Tibial artery (tissue), 4 donors: Measurements from ENCODE around the gene TUBA3C.

Experiments used
- DNase-seq, 2 donors: peaks; one replicate each; pipeline ENCODE4 v3.0.0-alpha.2; 2019
- H3K27ac ChIP-seq, 2 donors: fragments of 200-600 bp; sonication (generic) in 1 of 2; 1 replicate in 1 of 2; 2 replicates in 1 of 2; pipeline ENCODE4 v1.5.1; 2018 to 2019; ENCODE audit warnings: mild to moderate bottlenecking in 1 of 2
- H3K27me3 ChIP-seq, 2 donors: fragments of 200-600 bp; sonication (generic) in 1 of 2; one replicate each; pipeline versions ENCODE4 v1.5.1 to v1.6.0; 2016 to 2019
- H3K36me3 ChIP-seq, 3 donors: fragments of 200-600 bp; sonication (generic) in 2 of 3; one replicate each; pipeline ENCODE4 v1.5.1; 2016 to 2019; ENCODE audit warnings: mild to moderate bottlenecking in 2 of 3
- H3K4me1 ChIP-seq, 4 donors: fragments of 200-600 bp; sonication (generic) in 2 of 4; 1 replicate in 3 of 4; 2 replicates in 1 of 4; pipeline ENCODE4 v1.5.1; 2016 to 2019
- H3K4me3 ChIP-seq, 2 donors: fragments of 200-600 bp; sonication (generic) in 1 of 2; 1 replicate in 1 of 2; 2 replicates in 1 of 2; pipeline ENCODE4 v1.5.1; 2018 to 2019; ENCODE audit warnings: mild to moderate bottlenecking in 2 of 2
- H3K9me3 ChIP-seq, 3 donors: fragments of 200-600 bp; sonication (generic) in 1 of 3; one replicate each; pipeline ENCODE4 v1.5.1; 2016 to 2019
- CTCF ChIP-seq, 2 experiments: fragments of 200-600 bp in 1 of 2; fragments of 450-650 bp in 1 of 2; IDR thresholded peaks; one replicate each; pipeline ENCODE4 v1.5.1; 2017 to 2019; ENCODE audit warnings: antibody characterized with exemption in 2 of 2, mild to moderate bottlenecking in 1 of 2, moderate library complexity in 1 of 2
- intact Hi-C: fragments of 100-400 bp; cut with DNase I; formaldehyde crosslinking; loops from one replicate; pipeline ENCODE4 v1.15.0; 2023; ENCODE audit warnings: low total_unique reads

Gene TUBA3C

DNA sequence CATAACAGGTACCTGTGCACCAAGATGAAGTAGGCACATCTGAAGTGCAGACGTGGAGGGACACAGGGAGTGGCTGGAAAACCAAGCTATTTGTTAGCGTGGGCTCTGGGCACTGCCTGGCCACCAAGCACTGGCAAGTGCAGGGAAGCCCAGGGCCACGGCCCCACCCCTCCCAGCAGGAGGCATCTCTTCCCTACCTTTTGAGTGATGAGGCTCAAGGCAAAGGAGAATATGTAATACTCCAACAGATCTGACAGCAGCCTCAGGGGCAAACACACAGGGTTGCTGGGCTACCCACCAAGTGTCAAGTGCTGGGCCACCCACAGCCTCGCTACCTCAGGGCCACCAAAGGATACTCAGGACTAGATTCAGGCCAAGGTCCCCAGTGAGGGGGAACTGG is 11.6 kb downstream of the TUBA3C start:
- DNase-seq = no peak
- no peaks in the 10 kb centered on the region for H3K4me1 ChIP-seq
- H3K36me3 ChIP-seq = no peaks in the 10 kb centered on the region
- H3K4me3 ChIP-seq = no peak overlapping the region
- H3K9me3 ChIP-seq = no peaks in the 10 kb centered on the region
- no peak overlapping the region for H3K27ac ChIP-seq
- TF ChIP-seq CTCF (IDR thresholded peaks at IDR 0.05) = no peak
- no peaks in the 10 kb centered on the region for H3K27me3 ChIP-seq
- intact Hi-C loops = no loop called here

- Histone ChIP-seq H3K4me1 (no peaks in the 10 kb centered on the region), H3K9me3 (no peaks in the 10 kb centered on the region), H3K27ac (no peak overlapping the region), H3K36me3 (no peaks in the 10 kb centered on the region), H3K4me3 (no peak overlapping the region), H3K27me3 (no peaks in the 10 kb centered on the region)
- TF ChIP-seq CTCF (IDR thresholded peaks at IDR 0.05) = no peak
- intact Hi-C loops = no loop called here
- no peak for DNase-seq
These were observed 12.1 kb downstream of the TUBA3C start for GRCh38 chr13:19169496-19169895.

- peaks cover 0 to 8% (median 0%) of the 10 kb centered on the region in 3 donors for H3K9me3 ChIP-seq
- no peaks in the 10 kb centered on the region for H3K4me1 ChIP-seq
- no peak for TF ChIP-seq CTCF (IDR thresholded peaks at IDR 0.05)
- intact Hi-C loops = no loop called here
- H3K4me3 ChIP-seq = no peak overlapping the region
- no peaks in the 10 kb centered on the region for H3K27me3 ChIP-seq
- H3K27ac ChIP-seq = no peak overlapping the region
- H3K36me3 ChIP-seq = no peaks in the 10 kb centered on the region
- DNase-seq = no peak
These were observed 20.3 kb downstream of the TUBA3C start for GRCh38 chr13:19161308-19161707.

DNA sequence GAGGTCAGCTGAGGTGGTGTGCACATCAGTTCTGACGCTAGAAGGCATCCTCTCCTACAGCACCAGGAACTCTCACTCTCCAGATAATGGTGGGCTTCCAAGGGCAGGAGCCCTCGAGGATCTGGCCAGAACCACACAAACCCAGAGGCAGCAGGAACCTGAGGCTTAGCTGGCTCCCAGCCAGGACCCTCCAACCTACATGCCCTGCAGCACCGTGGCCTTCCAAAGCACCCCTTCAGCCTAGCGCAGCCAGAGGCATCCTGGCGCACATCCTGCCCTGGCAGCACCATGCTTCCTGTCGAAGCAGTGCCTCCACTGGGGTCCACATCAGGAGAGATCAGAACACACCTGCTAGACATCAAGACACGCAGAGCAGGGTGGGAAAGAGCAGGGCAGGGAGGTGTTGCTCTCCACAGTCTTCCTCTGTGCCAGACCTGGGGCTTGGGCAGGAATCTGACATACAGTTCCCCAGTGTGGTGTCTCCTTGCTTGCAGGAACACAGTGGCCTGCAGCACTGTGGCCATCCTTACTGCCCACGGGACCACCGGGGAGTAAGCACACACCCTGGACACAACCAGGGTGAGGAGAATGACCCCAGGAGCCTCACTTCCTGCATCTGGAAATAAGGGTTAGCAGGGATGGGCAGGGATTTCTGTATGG is 21.7 kb downstream of the TUBA3C start:
- H3K4me3 ChIP-seq = no peak overlapping the region
- no peak for DNase-seq
- intact Hi-C loops = no loop called here
- H3K9me3 ChIP-seq = peaks cover 0 to 8% (median 0%) of the 10 kb centered on the region in 3 donors
- no peak for TF ChIP-seq CTCF (IDR thresholded peaks at IDR 0.05)
- no peak overlapping the region for H3K27ac ChIP-seq
- H3K36me3 ChIP-seq = no peaks in the 10 kb centered on the region
- no peaks in the 10 kb centered on the region for H3K27me3 ChIP-seq
- no peaks in the 10 kb centered on the region for H3K4me1 ChIP-seq

GRCh38 chr13:19159181-19159580 is 22.4 kb downstream of the TUBA3C start:
- H3K4me1 ChIP-seq = no peaks in the 10 kb centered on the region
- intact Hi-C loops = no loop called here
- H3K36me3 ChIP-seq = no peaks in the 10 kb centered on the region
- no peak for DNase-seq
- peaks cover 0 to 8% (median 0%) of the 10 kb centered on the region in 3 donors for H3K9me3 ChIP-seq
- TF ChIP-seq CTCF (IDR thresholded peaks at IDR 0.05) = no peak
- H3K4me3 ChIP-seq = no peak overlapping the region
- no peak overlapping the region for H3K27ac ChIP-seq
- H3K27me3 ChIP-seq = no peaks in the 10 kb centered on the region
